C4-2B (cell line): ENCODE data around the gene UBE2Q2.

Experiments used
- H3K27ac ChIP-seq: fragments of 450-650 bp; 2 replicates; pipeline ENCODE4 v1.5.1; 2017
- CTCF ChIP-seq: fragments of 450-650 bp; conservative IDR thresholded peaks from 2 replicates; pipeline ENCODE4 v1.5.1; 2017; ENCODE audit warnings: mild to moderate bottlenecking
- ZFX ChIP-seq: fragments of 450-650 bp; IDR thresholded peaks from 2 replicates; pipeline ENCODE4 v1.6.1; 2017

Gene UBE2Q2

DNA sequence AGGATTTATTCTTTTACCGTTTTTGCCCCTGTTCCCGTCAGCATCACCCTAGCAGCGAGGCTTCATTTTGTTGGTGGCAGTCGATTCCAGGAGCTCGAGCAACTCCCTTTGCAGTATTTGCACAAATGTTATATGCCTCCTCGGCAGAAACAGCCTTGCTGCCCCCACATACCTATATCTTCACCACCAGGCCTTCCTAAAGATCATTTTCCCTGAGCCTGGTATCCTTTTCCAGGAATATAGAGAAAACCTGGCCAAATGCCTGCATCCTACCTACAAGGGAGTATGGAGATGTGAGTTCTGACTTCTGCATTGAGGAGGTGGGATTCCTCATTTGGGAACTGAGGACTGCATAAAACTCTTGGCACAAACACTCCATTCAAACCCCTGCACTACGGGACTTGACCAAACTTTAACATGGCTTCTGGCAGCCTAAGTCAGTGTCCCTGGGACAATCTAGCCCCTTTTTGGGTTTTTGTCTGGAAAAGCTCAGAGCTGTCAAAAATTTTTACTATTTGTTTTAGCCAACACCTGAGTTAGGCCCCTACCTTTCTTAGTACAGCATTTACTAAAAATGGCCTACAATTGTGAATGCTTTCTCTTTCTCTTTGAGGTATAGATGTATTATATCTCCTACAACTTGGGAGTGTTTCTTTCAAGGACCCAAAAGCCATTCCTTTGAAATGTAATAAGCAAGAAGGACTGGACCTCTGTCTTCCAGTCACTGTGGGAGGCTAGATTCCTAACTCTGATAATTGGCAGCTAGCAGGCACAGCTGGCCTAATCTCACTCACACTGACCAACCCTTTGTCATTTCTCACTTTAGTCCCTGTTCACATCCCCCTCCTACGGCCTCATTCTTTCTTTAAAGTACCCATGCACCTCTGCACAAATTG lies 12.1 kb upstream of the UBE2Q2 start:
- H3K27ac ChIP-seq, result no peak overlapping the region; the same call in 1 of the 2 replicates
- TF ChIP-seq ZFX (no peak), CTCF (no peak)

- TF ChIP-seq CTCF, result no peak
- no peak for TF ChIP-seq ZFX
These were observed 11.5 kb upstream of the UBE2Q2 start for GRCh38 chr15:75831806-75832102.

DNA sequence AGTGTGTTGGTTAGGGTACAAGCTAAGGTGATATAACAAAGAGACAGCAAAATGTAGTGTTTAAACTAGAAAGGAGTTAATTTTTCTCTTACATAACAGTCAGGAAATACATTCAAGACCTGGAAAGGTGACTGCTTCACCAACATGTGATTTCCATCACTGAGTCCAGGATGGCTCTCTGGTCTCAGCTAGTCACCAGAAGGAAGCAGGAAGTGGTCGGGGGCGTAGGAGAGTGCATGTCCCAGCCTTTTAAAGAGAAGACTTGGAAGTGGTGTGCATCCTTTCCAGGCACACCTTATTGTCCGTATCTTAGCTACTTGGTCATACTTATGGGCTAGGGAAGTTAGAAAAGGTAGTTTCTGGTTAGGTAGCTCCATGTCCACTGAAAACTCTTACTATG lies 11.1 kb upstream of the UBE2Q2 start:
- peak overlapping the region; percentile 25; the same call in 1 of the 2 replicates for H3K27ac ChIP-seq
- TF ChIP-seq ZFX, result no peak
- TF ChIP-seq CTCF, result no peak

More at GRCh38 chr15:75831806-75832102, 11.5 kb upstream of the UBE2Q2 start:
- no peak overlapping the region; the same call in 1 of the 2 replicates for H3K27ac ChIP-seq

- no peak overlapping the region for H3K27ac ChIP-seq
- TF ChIP-seq CTCF (no peak), ZFX (no peak)
These were observed 9.2 kb upstream of the UBE2Q2 start for GRCh38 chr15:75834021-75834420.

DNA sequence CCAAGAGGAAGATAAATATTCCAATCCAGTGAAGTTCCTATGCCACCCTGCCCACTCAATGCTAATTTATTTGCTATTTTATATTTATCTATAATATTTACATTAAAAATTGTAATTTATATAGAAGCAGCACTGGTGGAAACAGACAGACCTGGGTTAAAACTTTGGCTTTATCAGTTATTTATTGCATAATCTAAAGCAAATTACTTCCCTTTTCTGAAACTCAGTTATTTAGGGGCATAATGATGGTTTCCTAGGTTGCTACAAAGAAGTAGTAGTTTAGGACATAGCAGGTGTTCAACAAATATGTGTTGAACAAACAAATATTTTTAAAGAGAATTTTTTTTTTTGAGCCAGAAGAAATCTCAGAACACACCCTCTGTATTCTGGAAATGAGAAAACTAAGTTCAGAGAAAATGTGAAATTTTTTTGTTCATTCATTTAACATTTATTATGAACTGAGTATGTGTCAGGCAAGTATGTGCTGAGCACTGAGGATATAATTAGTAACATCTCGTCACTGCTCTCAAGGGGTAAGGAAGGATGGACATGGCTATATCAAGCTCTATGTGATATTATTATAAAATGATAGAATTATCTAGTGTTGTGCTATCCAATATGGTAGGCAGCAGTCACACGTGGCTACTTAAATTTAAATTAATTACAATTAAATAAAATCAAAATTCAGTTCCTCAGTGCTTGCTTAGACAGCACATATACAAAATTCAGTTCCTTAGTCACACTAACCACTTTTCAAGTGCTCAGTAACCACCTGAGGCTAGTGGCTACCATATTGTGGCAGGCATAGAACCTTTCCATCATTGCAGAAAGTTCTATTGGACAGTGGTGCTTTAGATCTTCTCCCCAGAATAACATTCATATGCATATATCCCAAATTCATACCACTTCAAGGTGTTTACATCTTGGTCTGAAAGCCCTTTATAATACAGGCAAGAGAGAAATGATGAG lies 7.0 kb upstream of the UBE2Q2 start:
- H3K27ac ChIP-seq, result no peak overlapping the region
- TF ChIP-seq ZFX (no peak), CTCF (no peak)

DNA sequence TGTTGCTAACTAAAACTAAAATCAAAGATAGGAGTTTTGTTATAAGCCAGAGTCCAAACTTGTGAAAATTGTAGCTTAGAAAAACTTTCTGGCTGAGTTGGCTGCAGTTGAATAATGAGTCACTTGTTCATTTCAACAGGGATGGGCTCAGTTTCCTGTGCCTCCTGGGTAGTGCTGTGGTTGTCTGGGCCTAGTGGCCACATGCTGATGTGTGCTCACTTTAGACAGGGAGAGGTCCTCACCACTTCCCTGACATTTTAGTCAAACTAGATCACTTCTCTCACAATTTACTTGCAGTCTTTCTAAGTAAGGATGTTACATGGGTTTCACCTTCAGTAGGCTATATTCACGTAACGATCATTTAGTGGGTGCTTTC lies 6.3 kb upstream of the UBE2Q2 start:
- no peak overlapping the region for H3K27ac ChIP-seq
- TF ChIP-seq ZFX (no peak), CTCF (no peak)

DNA sequence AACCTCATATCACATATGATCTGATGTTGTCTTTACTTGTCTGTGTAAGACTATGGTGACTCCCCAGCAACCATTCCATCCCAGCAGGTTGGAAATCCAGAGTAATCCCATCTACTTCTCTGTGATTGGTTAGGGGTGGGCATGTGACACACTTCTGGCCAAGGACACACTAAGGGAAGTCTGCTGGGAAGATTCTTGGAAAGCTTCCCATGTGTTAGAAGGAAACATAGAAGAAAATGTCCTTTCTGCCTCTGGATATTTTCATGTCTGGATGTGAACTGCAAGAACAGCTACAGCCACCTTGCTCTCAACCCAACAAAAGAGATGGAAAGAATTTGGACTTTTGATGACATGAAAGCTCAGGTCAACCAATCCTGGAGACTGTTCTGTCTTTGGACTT lies 2.6 kb upstream of the UBE2Q2 start:
- no peak for TF ChIP-seq CTCF
- TF ChIP-seq ZFX, result no peak
- no peak overlapping the region for H3K27ac ChIP-seq
